Measurements from ENCODE around the gene CRYAA.
"Not testable (repeated sequence)": the region's sequence is repeated elsewhere in the genome, so short reads cannot be mapped to it uniquely, and the experiment has no call there.

The CRYAA gene

DNA sequence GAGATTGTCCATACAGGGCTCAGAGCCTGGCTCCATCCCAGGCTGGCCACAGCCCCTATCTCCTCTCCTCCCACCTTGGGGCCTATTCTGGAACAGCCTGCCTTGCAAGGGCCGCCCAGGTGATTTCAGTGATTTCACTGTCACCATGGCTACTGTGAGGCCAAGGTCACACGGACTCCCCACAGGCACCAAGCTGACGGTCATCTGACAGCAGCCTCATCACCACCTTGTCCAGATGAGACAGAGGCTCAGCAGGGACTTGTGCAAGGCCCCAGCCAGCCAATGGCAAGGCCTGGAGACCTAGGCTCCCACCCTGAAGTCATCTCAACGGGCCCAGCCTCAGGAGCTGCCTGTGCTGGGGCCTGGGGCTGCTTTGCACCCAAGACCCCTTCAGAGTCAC lies 6.2 kb downstream of the CRYAA start:
- not testable (repeated sequence) for DNase-seq (ENCODE audit: low read depth); H3K4me3 ChIP-seq (ENCODE audit: low read length)

DNA sequence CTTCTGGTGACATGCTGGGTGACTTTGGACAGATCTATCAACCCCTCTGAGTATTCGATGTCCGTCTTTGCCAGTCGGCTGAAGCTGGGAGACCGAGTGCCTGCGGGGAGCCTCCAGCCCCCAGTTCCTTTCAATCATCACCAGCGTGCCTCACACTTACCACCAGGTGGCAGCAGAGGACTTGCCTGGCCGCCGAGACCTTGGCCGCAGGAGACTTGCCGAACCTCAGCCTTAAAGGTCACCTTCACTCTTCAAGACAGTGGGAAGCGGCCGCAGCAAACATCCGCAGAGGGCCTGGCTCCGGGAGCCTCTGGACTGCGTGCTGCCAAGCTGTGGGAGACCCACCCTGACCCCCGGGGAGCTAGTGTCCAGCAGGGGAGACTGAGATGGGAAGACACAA lies 7.8 kb downstream of the CRYAA start:
- DNase-seq (ENCODE audit: low read depth); H3K4me3 ChIP-seq (ENCODE audit: low read length): not testable (repeated sequence)

DNA sequence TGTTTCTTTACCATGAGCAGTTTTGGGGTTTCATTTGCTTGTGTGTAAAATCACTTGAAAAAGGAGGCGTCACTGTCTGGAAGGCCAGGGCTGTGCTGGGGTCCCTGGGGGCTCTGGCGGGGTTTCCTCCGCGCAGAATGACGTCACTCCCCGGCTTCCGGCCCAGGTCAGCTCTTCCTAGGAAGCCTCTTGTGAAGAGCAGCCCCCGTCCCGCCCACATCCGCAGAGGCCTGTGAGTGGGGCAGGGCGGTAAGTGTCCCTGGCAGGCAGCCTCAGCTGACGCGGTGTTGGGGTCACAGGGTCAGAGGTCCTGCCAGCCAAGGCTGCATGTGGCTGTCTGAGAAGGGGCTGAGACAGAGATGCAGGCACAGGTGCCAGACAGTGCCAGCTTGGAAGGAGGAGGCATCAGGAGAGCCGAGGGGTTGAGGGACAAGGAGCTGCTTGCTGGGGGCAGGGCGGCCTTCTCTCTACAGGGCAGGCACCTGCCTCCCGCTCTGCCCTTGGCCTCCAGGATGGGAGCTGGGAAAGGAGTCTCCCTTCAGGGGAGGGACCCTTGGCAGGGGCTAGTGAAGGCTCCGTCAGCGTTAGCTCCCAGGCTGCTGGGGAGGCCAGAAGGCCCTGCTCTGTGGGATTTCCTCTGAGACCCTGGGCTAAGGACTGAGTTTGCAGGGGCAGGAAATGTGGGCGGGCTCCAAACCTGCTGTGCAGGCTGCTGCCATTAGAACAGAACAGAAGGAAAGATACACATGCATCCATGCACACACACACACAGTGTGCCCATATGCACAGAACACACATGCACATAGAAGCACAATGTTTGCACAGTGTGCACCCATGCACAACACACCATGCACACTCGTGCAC lies 8.5 kb downstream of the CRYAA start:
- DNase-seq (ENCODE audit: low read depth): not testable (repeated sequence)

DNA sequence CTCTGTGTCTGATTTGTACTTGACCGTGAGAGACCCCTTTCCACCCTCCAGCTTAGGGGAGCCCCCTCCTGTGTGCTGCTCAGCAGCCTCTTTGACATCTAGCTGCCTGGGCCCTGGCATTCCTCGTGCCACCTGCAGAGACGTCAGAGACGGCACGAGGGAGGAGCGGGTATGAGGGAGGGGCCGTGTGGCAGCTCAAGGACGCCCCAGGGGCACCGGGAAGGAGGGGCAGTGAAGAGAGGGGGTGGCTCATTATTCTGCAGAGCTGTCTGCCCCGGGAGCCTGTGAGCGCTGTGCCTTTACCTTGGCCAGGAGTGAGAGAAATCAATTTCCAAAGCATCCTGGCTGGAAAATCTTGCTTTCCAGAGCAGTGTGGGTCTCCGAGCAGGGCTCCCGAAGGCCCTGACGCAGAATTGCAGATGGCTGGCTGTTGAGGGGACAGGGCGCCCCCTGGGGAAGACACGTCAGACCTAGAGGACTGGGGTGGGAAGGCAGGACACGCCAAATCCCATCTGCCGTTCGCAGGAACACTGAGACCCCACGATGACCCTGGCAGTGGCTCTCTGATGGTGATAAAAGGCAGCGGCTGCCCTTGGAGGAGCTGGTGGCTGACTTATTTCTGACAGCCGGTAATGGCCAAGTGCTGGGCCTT lies 9.5 kb downstream of the CRYAA start:
- DNase-seq (ENCODE audit: low read depth): not testable (repeated sequence)

More for the DNA sequence above, 8.5 kb downstream of the CRYAA start:
- not testable (repeated sequence) for H3K4me3 ChIP-seq (ENCODE audit: low read length)

DNA sequence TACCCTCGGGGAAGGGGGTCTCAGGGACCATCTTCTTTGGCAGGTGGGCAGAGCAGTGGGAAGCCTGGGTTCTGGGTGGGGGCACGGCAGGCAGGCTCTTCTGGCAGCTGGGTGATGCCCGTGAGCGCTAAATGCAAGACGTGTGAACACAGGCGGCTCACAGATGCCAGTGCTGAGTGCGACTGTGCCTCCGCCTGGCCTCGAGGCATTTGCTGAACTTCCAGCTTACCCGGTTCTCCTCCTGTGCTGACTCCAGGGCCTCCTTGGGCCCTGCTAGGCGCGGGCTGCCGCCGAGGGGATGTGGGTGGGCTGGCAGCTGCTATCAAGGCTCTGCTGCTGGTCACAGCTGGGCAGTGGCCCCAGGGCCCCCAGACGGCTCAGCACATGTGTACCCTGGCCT lies 12.2 kb downstream of the CRYAA start:
- H3K4me3 ChIP-seq (ENCODE audit: low read length); DNase-seq (ENCODE audit: low read depth): not testable (repeated sequence)

More for the DNA sequence above, 9.5 kb downstream of the CRYAA start:
- not testable (repeated sequence) for H3K4me3 ChIP-seq (ENCODE audit: low read length)

DNA sequence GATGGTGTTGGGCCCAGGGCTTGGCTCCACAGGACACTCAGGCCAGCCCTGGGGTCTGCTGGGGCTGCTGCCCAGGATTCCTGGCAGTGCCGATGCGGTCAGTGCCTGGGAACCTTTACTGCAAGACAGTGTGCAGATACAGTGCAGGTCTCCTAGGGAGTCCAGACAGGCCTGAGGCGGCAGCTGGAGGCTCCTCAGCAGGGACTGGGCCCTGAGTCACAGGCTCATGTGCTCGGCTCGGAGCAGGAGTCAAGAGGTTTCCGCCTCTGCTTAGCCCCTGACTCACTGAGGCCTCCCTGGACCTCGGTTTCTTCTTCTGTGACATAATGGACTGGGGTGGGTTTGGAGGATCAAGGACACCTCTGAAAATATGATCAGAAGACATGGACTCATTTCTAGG lies 18.5 kb downstream of the CRYAA start:
- DNase-seq (ENCODE audit: low read depth); H3K4me3 ChIP-seq (ENCODE audit: low read length): not testable (repeated sequence)

DNA sequence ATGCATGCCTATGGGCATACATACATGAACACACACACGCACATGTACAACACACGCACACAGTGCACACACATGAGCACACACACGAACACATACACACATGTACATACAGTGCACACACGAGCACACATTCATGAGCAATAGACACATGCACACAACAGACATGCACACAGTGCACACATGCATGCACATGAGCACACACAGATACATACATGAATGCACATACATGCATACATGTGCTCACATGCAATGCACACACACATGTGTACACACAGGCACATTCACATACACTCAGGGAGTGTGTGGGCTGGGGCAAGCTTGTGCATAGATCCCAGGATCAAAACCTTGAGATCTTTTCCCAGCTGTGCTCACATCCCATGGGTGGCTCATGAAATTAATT lies 18.9 kb downstream of the CRYAA start:
- H3K4me3 ChIP-seq (ENCODE audit: low read length): no peak overlapping the region
- TF ChIP-seq, protein P1, sequence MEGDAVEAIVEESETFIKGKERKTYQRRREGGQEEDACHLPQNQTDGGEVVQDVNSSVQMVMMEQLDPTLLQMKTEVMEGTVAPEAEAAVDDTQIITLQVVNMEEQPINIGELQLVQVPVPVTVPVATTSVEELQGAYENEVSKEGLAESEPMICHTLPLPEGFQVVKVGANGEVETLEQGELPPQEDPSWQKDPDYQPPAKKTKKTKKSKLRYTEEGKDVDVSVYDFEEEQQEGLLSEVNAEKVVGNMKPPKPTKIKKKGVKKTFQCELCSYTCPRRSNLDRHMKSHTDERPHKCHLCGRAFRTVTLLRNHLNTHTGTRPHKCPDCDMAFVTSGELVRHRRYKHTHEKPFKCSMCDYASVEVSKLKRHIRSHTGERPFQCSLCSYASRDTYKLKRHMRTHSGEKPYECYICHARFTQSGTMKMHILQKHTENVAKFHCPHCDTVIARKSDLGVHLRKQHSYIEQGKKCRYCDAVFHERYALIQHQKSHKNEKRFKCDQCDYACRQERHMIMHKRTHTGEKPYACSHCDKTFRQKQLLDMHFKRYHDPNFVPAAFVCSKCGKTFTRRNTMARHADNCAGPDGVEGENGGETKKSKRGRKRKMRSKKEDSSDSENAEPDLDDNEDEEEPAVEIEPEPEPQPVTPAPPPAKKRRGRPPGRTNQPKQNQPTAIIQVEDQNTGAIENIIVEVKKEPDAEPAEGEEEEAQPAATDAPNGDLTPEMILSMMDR (conservative IDR thresholded peaks at IDR 0.05; ENCODE audit: low read length): no peak
- DNase-seq (ENCODE audit: low read depth): no peak

DNA sequence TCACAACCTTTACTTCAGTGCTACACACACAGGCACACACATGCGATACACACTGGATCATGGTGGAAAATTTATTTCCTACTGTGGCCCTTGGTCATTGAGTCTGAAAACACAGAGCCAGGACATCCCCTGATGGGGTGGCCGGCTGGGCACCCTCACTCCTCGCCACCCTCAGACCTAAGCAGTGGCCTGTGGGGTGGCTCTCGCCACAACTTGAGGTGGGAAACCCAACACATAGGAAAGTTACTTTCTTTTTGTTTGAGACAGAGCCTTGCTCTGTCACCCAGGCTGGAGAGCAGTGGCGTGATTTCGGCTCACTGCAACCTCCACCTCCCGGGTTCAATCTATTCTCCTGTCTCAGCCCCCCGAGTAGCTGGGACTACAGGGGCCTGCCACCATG lies 19.4 kb downstream of the CRYAA start:
- no peak for DNase-seq (ENCODE audit: low read depth)
- no peak overlapping the region for H3K4me3 ChIP-seq (ENCODE audit: low read length)
- TF ChIP-seq, protein P1 (conservative IDR thresholded peaks at IDR 0.05; ENCODE audit: low read length): no peak

DNA sequence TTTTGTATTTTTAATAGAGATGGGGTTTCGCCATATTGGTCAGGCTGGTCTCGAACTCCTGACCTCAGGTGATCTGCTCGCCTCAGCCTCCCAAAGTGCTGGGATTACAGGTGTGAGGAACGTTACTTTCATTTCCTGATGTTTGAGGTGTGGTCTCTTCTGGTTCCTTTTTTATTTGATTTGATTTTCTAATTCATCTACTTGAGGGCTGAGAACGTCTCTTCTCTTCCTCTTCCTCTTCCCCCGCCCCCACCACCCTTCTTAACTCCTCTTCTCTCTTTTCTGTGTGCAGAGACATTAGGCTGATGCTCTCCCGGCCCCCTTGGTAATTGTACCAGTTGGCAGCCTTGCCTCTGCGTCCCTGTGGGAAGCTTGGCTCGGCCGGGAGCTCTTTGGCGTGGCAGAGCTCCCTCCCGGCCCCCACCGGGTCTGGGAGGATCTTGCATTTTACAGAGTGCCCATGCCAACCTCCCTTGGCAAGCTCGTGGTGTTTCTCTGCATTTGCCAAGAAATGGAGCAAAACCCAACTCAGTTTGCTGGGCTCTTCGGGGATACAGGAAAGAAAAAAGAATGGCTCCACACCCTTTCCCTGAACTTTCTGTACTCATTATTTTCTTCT lies 19.9 kb downstream of the CRYAA start:
- TF ChIP-seq, protein P1 (conservative IDR thresholded peaks at IDR 0.05; ENCODE audit: low read length): no peak
- no peak for DNase-seq (ENCODE audit: low read depth)

DNA sequence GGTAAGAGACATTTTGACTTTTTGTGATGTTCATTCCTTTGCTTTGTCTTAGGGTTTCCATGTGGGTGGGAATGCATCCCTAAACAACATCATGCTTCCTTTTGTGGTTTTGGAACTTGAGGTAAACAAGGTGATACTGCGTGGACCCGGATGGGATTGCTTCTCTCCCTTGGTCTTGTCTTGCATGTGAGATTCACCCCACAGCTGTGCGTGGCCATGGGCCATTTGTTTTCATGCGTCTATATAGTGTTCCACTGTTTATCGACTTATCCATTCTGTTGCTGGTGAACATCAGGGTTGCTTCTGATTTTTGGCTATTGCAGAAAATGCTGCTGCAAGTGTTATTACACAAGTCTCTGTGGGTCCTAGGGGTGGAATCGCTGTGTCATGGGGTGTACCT lies 21.1 kb downstream of the CRYAA start:
- DNase-seq (ENCODE audit: low read depth): no peak

More for the DNA sequence above, 19.9 kb downstream of the CRYAA start:
- no peak overlapping the region for H3K4me3 ChIP-seq (ENCODE audit: low read length)

More for the DNA sequence above, 21.1 kb downstream of the CRYAA start:
- no peak overlapping the region for H3K4me3 ChIP-seq (ENCODE audit: low read length)
- TF ChIP-seq, protein P1 (conservative IDR thresholded peaks at IDR 0.05; ENCODE audit: low read length): no peak
